ENCODE measurements around the gene HBD.

HBD gene

GRCh38 chr11:5277807-5278382 is 43.6 kb upstream of the HBD start:
- DNase-seq (ENCODE audit: insufficient read length, low spot score) (no peak), FAIRE-seq (no peak)
- TF ChIP-seq CTCF (IDR thresholded peaks at IDR 0.05; ENCODE audit: insufficient read depth, missing control alignments): no peak

- FAIRE-seq: no peak
Measured at GRCh38 chr11:5276697-5277096, 42.4 kb upstream of the HBD start.

GRCh38 chr11:5275369-5276110 is 41.3 kb upstream of the HBD start:
- FAIRE-seq (no peak), DNase-seq (ENCODE audit: insufficient read length, low spot score) (no peak)
- no peak for TF ChIP-seq CTCF (IDR thresholded peaks at IDR 0.05; ENCODE audit: insufficient read depth, missing control alignments)

More at GRCh38 chr11:5276697-5277096, 42.4 kb upstream of the HBD start:
- no peak for DNase-seq (ENCODE audit: insufficient read length, low spot score)
- TF ChIP-seq CTCF (IDR thresholded peaks at IDR 0.05; ENCODE audit: insufficient read depth, missing control alignments): no peak

GRCh38 chr11:5274395-5274794 is 40.1 kb upstream of the HBD start:
- FAIRE-seq: no peak
- no peak for TF ChIP-seq CTCF (IDR thresholded peaks at IDR 0.05; ENCODE audit: insufficient read depth, missing control alignments)
- DNase-seq (ENCODE audit: insufficient read length, low spot score): no peak

GRCh38 chr11:5272395-5273017 is 38.2 kb upstream of the HBD start:
- TF ChIP-seq CTCF (IDR thresholded peaks at IDR 0.05; ENCODE audit: insufficient read depth, missing control alignments): no peak
- no peak for FAIRE-seq
- DNase-seq (ENCODE audit: insufficient read length, low spot score): no peak

GRCh38 chr11:5269715-5270147 is 35.4 kb upstream of the HBD start, which contains the start of gene HBE1:
Gene HBE1 (minus strand): TSS chr11:5269945. CDS start chr11:5269890, 55 bp downstream.
- no peak for FAIRE-seq
- no peak for DNase-seq (ENCODE audit: insufficient read length, low spot score)

More at GRCh38 chr11:5269715-5270147, 35.4 kb upstream of the HBD start, which contains the start of gene HBE1:
- TF ChIP-seq CTCF (IDR thresholded peaks at IDR 0.05; ENCODE audit: insufficient read depth, missing control alignments): no peak
